ENCODE results near the gene B3GNT3.
A peak's percentile ranks its signal among the peaks of the same experiment; 100 is the strongest.

Gene B3GNT3, protein sequence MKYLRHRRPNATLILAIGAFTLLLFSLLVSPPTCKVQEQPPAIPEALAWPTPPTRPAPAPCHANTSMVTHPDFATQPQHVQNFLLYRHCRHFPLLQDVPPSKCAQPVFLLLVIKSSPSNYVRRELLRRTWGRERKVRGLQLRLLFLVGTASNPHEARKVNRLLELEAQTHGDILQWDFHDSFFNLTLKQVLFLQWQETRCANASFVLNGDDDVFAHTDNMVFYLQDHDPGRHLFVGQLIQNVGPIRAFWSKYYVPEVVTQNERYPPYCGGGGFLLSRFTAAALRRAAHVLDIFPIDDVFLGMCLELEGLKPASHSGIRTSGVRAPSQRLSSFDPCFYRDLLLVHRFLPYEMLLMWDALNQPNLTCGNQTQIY

DNA sequence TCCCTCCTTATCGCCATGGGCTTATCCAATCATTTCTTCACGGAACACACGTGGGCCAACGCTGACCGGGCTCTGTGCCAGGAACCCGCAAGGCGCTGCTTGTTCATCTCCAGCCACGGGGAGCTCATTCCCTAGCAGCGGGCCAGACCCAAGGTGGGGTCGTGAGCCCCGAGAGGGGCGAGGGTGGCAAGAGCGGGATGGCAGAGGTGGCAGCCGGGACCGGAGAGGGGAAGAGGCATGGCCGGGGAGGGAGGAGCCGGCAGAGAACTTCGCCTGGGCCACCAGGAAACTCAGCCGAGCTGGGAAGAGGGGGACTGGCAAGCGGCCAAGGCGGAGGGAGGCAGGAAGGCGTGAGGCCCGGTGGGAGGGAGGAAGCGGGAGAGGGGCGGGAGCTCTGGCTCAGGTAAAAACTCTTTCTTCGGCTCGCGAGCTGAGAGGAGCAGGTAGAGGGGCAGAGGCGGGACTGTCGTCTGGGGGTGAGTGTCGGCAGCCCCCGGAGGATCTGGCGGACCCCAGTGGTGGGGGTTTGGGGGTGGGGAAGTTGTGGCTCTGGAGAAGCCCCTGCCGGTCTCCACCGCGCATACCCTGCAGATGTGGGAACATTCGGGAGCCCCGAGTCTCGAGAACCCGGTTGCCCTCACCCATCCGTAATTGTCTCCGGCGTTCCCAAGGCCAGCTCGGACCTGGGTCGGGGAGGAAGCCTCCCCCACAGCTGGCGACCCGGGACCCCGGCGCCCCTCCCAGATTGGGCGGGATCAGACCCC, at the start of gene B3GNT3:
TSS of gene B3GNT3 (plus strand) at position 408 of the 764 bp plus-strand sequence. CDS start 12,670 bp downstream, outside the sequence.
- peaks cover 5 to 6% of the 10 kb centered on the region in 2 donors for H3K27me3 ChIP-seq (ENCODE audit: control insufficient read depth in 2 of 2, insufficient read depth in 2 of 2, low read length in 2 of 2)
- peaks cover 0 to 2% of the 10 kb centered on the region in 2 donors for H3K36me3 ChIP-seq (ENCODE audit: control insufficient read depth in 2 of 2, insufficient read depth in 2 of 2, low read length in 2 of 2)
- peak within 1 kb of the TSS; percentile 99 to 100 for H3K27ac ChIP-seq (ENCODE audit: low read depth in 2 of 2, low read length in 2 of 2)
- no peaks in the 10 kb centered on the region for H3K9me3 ChIP-seq (ENCODE audit: control insufficient read depth in 2 of 2, low read length in 2 of 2)
- H3K9ac ChIP-seq (ENCODE audit: low read depth in 1 of 2, low read length in 2 of 2) = peak within 1 kb of the TSS; percentile 91 to 94
- peak within 1 kb of the TSS; percentile 87 to 91 for H3K4me3 ChIP-seq (ENCODE audit: low read length in 2 of 2)
- peaks cover 36 to 50% of the 10 kb centered on the region in 2 donors for H3K4me1 ChIP-seq (ENCODE audit: control insufficient read depth in 2 of 2, insufficient read depth in 2 of 2, low read length in 2 of 2)

DNA sequence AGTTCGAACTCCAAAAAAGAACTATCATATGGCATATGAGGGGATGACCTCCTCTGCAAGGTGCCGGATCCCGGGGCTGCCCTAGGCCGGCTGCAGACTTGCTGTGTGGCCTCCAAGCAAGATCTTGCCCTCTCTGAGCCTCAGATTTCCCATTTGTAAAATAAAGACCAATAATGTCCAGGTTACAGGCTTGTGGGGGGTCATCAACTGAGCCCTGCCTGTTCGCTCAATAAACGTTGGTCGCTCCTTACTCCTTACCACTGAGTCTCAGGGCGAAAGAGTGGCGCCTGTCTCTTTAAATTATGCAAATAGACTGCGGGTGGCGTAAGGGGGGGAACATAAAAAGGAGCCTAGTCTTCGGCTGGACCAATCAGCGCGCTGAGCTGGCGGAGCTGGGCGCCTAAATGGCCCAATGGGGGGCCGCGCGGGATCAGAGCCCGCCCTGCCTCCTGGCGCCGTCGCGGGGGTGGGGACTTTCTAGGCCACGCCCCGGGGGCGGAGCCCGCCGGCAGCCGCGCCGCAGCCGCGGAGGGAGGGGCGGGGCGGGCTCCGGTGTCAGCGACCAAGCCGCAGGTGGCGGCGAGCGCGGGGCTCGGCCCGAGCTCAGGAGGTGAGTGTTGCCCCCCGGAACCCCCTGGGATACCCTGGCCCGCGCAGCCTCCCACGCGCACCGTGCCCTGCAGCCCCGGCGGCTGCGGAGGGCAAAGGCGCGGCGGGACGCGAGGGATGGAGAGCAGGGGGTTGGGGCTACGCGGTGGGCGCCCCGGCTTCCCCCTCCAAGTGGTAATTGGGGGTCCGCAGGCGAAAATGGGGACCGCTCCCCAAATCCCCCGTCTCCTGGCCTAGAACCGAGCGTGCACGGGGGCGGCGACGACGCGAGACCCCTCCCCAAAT, 47.5 kb upstream of the B3GNT3 start:
- H3K4me1 ChIP-seq (ENCODE audit: control insufficient read depth in 2 of 2, insufficient read depth in 2 of 2, low read length in 2 of 2) = peaks cover 3 to 4% of the 10 kb centered on the region in 2 donors
- H3K27ac ChIP-seq (ENCODE audit: low read depth in 2 of 2, low read length in 2 of 2) = no peak overlapping the region
- peak overlapping the region; percentile 52 to 67 for H3K4me3 ChIP-seq (ENCODE audit: low read length in 2 of 2)
- H3K9me3 ChIP-seq (ENCODE audit: control insufficient read depth in 2 of 2, low read length in 2 of 2) = no peaks in the 10 kb centered on the region
- H3K27me3 ChIP-seq (ENCODE audit: control insufficient read depth in 2 of 2, insufficient read depth in 2 of 2, low read length in 2 of 2) = peaks cover 0 to 2% of the 10 kb centered on the region in 2 donors
- H3K9ac ChIP-seq (ENCODE audit: low read depth in 1 of 2, low read length in 2 of 2) = peak overlapping the region in 1 of 2 donors; percentile 35
- H3K36me3 ChIP-seq (ENCODE audit: control insufficient read depth in 2 of 2, insufficient read depth in 2 of 2, low read length in 2 of 2) = no peaks in the 10 kb centered on the region

DNA sequence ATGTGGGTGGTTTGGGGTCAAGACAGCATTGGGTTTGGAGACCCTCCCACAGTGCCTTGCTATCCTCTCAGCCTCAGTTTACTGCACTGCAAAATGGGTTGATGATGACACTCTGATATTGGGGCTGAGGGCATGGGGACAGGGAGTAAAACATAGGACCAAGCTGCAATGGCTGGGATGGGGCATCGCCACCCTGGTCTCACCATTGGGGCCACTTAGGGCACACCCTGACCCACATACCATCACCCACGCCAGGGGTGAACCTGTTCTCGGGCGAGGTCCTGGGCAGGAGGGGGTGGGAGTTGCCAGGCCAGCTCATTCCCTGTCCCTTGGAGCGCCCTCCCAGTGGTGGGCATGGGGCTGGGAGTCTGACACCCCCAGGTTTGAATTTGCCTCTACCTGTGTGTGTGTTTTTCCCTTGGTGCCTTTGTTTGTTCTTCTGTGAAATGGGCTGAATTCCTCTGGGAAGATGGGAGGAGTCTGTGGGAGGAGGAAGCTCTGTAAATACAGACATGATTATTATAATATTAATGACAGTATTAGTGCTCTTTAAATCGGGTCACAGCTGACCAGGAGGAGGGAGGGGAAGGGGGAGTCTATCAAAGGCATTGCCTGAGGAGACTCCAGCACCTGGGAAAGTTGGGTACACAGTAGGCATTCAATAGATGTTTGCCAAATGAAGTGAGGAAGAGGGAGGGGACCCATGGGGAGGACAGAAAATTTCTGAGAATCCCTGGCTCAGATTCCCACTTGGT, 45.9 kb upstream of the B3GNT3 start:
- Histone ChIP-seq H3K4me1 (ENCODE audit: control insufficient read depth in 2 of 2, insufficient read depth in 2 of 2, low read length in 2 of 2) (peaks cover 3 to 4% of the 10 kb centered on the region in 2 donors), H3K27me3 (ENCODE audit: control insufficient read depth in 2 of 2, insufficient read depth in 2 of 2, low read length in 2 of 2) (peaks cover 0 to 2% of the 10 kb centered on the region in 2 donors), H3K4me3 (ENCODE audit: low read length in 2 of 2) (no peak overlapping the region), H3K9me3 (ENCODE audit: control insufficient read depth in 2 of 2, low read length in 2 of 2) (no peaks in the 10 kb centered on the region), H3K9ac (ENCODE audit: low read depth in 1 of 2, low read length in 2 of 2) (no peak overlapping the region), H3K36me3 (ENCODE audit: control insufficient read depth in 2 of 2, insufficient read depth in 2 of 2, low read length in 2 of 2) (no peaks in the 10 kb centered on the region), H3K27ac (ENCODE audit: low read depth in 2 of 2, low read length in 2 of 2) (no peak overlapping the region)

DNA sequence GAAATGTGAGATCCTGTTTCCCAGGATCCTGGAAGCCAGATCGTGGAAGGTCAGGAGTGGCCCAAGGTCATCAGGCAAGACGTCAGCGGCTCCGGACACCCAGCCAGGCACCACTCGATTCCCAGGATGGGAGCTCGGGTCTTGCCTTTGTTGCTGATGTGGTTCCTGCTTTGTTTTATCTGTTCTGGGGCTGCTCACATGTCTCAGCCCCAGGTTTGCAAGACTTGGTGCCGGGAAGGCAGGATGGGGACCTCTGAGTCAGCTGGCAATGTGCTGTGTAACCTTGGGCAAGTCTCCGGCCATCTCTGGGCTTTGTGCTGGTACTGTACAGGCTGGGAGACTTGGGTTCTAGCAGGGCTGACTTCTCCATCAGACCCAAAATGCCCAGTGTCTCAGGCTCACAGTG, 45.0 kb upstream of the B3GNT3 start:
- Histone ChIP-seq H3K36me3 (ENCODE audit: control insufficient read depth in 2 of 2, insufficient read depth in 2 of 2, low read length in 2 of 2) (no peaks in the 10 kb centered on the region), H3K4me1 (ENCODE audit: control insufficient read depth in 2 of 2, insufficient read depth in 2 of 2, low read length in 2 of 2) (peaks cover 3 to 4% of the 10 kb centered on the region in 2 donors), H3K9ac (ENCODE audit: low read depth in 1 of 2, low read length in 2 of 2) (no peak overlapping the region), H3K9me3 (ENCODE audit: control insufficient read depth in 2 of 2, low read length in 2 of 2) (no peaks in the 10 kb centered on the region), H3K4me3 (ENCODE audit: low read length in 2 of 2) (no peak overlapping the region), H3K27me3 (ENCODE audit: control insufficient read depth in 2 of 2, insufficient read depth in 2 of 2, low read length in 2 of 2) (peaks cover 0 to 2% of the 10 kb centered on the region in 2 donors), H3K27ac (ENCODE audit: low read depth in 2 of 2, low read length in 2 of 2) (no peak overlapping the region)

DNA sequence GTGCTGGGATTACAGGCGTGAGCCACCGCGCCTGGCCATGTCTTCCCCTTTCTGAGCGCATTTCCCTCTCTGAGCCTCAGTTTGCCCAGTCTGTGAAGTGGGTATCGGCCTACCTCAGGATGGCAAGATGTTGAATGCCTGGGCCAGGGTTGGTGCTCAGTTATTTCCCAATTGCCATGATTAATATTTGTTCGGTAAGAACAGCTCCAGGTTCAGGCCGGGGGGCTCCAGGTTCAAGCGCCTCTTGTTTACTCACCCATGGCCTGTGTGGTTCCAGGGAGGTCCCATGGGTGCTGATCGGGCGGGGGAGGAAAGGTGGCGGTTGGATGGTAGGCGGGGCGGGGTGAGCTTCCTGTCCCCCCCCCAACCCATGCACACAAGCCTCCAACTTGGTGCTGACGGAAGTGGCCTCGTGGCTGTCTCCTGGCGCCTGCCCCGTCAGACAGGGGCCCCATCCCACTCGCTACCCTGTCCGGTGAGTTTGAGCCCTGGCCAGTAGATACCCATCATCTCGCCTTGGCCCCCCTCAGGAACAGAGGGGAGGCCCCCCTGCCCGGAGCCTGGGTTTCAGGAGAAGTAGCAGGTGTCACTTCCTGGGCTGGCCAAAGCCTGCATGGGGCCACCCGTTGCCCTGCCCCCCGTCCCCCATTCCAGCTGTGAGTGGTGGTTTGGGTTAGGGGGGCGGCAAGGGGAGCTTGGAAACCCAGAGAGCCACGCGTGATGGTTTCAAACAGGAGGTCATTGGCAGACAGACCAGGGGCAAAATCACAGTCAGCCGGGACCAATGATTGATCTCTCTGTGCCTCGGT, 43.6 kb upstream of the B3GNT3 start, which contains the start of gene FCHO1:
TSS of gene FCHO1 (plus strand) at position 375 of the 809 bp plus-strand sequence. CDS start 3,688 bp downstream, outside the sequence.
- Histone ChIP-seq H3K36me3 (ENCODE audit: control insufficient read depth in 2 of 2, insufficient read depth in 2 of 2, low read length in 2 of 2) (no peaks in the 10 kb centered on the region), H3K27ac (ENCODE audit: low read depth in 2 of 2, low read length in 2 of 2) (peak within 1 kb of the TSS; percentile 45 to 70), H3K4me3 (ENCODE audit: low read length in 2 of 2) (peak within 1 kb of the TSS; percentile 9 to 69), H3K9me3 (ENCODE audit: control insufficient read depth in 2 of 2, low read length in 2 of 2) (no peaks in the 10 kb centered on the region), H3K9ac (ENCODE audit: low read depth in 1 of 2, low read length in 2 of 2) (peak within 1 kb of the TSS; percentile 23 to 32), H3K4me1 (ENCODE audit: control insufficient read depth in 2 of 2, insufficient read depth in 2 of 2, low read length in 2 of 2) (peaks cover 3 to 4% of the 10 kb centered on the region in 2 donors), H3K27me3 (ENCODE audit: control insufficient read depth in 2 of 2, insufficient read depth in 2 of 2, low read length in 2 of 2) (peaks cover 0 to 2% of the 10 kb centered on the region in 2 donors)

DNA sequence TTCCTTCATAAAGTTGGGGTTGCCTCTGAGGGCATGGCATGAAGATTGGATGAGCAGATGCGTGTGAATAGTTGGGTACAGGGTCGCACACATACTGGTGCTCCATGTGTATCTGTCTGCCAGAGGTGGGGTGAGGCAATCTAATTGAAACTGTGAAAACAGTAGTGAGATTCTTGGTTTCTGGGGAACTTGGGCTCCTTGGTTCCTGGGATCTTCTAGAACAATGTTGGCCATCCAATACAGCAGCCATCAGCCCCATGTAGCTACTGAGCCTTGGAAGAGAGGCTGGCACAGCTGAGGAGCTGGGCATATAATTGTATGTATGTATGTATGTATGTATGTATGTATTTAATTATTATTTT, 43.0 kb upstream of the B3GNT3 start:
- peak overlapping the region in 1 of 2 donors; percentile 24 for H3K9ac ChIP-seq (ENCODE audit: low read depth in 1 of 2, low read length in 2 of 2)

DNA sequence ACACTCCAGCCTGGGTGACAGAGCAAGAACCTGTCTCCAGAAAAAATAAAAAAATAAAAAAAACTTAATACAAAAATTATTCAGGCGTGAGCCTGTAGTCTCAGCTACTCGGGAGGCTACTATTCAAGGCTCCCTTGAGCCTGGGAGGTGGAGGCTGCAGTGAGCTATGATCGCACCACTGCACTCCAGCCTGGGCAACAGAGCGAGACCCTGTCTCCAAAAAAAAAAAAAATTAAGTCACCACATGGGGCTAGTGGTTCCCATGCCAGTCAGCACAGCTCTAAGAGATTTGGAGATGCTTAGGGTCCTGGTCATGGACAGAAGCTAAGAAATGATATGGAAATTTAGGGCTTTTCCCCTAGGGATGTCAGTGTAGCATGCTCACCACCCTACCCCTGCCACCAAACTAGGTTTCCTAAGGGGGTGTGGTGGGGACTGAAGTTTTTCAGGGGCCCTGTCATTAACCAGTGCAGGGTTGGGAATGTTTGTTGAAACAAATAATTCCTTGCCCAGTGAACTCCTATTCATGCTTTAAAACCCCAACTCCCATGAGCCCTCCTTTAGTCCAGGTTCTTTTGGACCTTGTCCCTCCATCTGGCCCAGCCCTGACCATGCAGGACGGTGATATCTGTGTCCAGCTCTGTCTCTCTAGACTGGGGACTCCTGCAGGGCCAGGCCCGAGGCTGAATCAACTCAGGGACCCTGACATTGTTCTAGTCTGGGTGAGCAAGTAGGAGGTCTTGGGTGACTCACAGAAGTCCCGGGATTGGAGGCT, 41.9 kb upstream of the B3GNT3 start:
- Histone ChIP-seq H3K27me3 (ENCODE audit: control insufficient read depth in 2 of 2, insufficient read depth in 2 of 2, low read length in 2 of 2) (peaks cover 0 to 2% of the 10 kb centered on the region in 2 donors), H3K4me3 (ENCODE audit: low read length in 2 of 2) (no peak overlapping the region), H3K27ac (ENCODE audit: low read depth in 2 of 2, low read length in 2 of 2) (no peak overlapping the region), H3K4me1 (ENCODE audit: control insufficient read depth in 2 of 2, insufficient read depth in 2 of 2, low read length in 2 of 2) (no peaks in the 10 kb centered on the region), H3K36me3 (ENCODE audit: control insufficient read depth in 2 of 2, insufficient read depth in 2 of 2, low read length in 2 of 2) (no peaks in the 10 kb centered on the region), H3K9ac (ENCODE audit: low read depth in 1 of 2, low read length in 2 of 2) (no peak overlapping the region), H3K9me3 (ENCODE audit: control insufficient read depth in 2 of 2, low read length in 2 of 2) (no peaks in the 10 kb centered on the region)

More for the DNA sequence above, 43.0 kb upstream of the B3GNT3 start:
- H3K9me3 ChIP-seq (ENCODE audit: control insufficient read depth in 2 of 2, low read length in 2 of 2) = no peaks in the 10 kb centered on the region
- H3K4me1 ChIP-seq (ENCODE audit: control insufficient read depth in 2 of 2, insufficient read depth in 2 of 2, low read length in 2 of 2) = peaks cover 3 to 4% of the 10 kb centered on the region in 2 donors
- peak overlapping the region; percentile 43 to 70 for H3K27ac ChIP-seq (ENCODE audit: low read depth in 2 of 2, low read length in 2 of 2)
- peak overlapping the region; percentile 1 to 69 for H3K4me3 ChIP-seq (ENCODE audit: low read length in 2 of 2)
- no peaks in the 10 kb centered on the region for H3K36me3 ChIP-seq (ENCODE audit: control insufficient read depth in 2 of 2, insufficient read depth in 2 of 2, low read length in 2 of 2)
- H3K27me3 ChIP-seq (ENCODE audit: control insufficient read depth in 2 of 2, insufficient read depth in 2 of 2, low read length in 2 of 2) = peaks cover 0 to 2% of the 10 kb centered on the region in 2 donors

DNA sequence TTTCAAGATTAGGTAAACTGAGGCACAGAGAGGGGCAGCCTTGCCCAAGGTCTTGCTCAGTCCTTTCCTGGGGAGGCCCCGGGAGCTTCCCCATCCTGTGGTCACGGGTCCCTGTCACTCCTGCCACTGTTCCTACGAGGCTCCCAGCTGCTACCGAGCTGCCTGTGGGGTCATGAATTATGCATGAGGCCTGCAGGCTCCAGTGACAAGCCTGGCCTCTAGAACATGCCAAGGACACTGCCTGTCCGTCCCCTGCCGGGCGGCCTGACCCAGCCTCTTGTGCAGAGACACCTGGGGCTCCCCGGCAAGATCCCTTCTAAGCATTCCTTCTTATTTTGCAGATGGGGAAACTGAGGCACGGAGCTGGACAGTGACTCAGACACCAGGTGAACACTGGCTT, 41.0 kb upstream of the B3GNT3 start:
- Histone ChIP-seq H3K9ac (ENCODE audit: low read depth in 1 of 2, low read length in 2 of 2) (no peak overlapping the region), H3K4me3 (ENCODE audit: low read length in 2 of 2) (no peak overlapping the region), H3K27me3 (ENCODE audit: control insufficient read depth in 2 of 2, insufficient read depth in 2 of 2, low read length in 2 of 2) (peaks cover 0 to 2% of the 10 kb centered on the region in 2 donors), H3K36me3 (ENCODE audit: control insufficient read depth in 2 of 2, insufficient read depth in 2 of 2, low read length in 2 of 2) (no peaks in the 10 kb centered on the region), H3K9me3 (ENCODE audit: control insufficient read depth in 2 of 2, low read length in 2 of 2) (no peaks in the 10 kb centered on the region), H3K4me1 (ENCODE audit: control insufficient read depth in 2 of 2, insufficient read depth in 2 of 2, low read length in 2 of 2) (no peaks in the 10 kb centered on the region), H3K27ac (ENCODE audit: low read depth in 2 of 2, low read length in 2 of 2) (no peak overlapping the region)

Measured in mucosa of rectum (tissue), 2 donors.